H1 (cell line): ENCODE measurements around the gene PBX1. TPM values are rescaled to one million over a fixed set of nuclear protein-coding genes. Genes with fewer than 3 reads are reported as not detected.

Experiments
- CTCF ChIA-PET: fragments of 300-600 bp; sonication (Branson Sonifier 250); formaldehyde crosslinking; loops from one replicate; lab custom pipeline; 2021; ENCODE audit not compliant: partially characterized antibody; lab: Charles Lee
- POLR2A ChIA-PET: fragments of 300-600 bp; sonication (Branson Sonifier 250); formaldehyde crosslinking; loops from one replicate; lab custom pipeline; 2021; ENCODE audit warnings: inconsistent platforms; ENCODE audit not compliant: partially characterized antibody; lab: Charles Lee
- DNase-seq, 2 experiments: peaks; one replicate each; pipeline versions ENCODE4 v3.0.0 to v3.0.0-alpha.2; 2010 to 2022; ENCODE audit warnings: low spot score in 2 of 2, low read depth in 1 of 2, mixed read lengths in 1 of 2
- FAIRE-seq: peaks from 2 replicates; lab custom pipeline; 2011; peaks lifted over from hg19 to GRCh38; lab: Jason Lieb, UNC
- H2AFZ ChIP-seq: 2 replicates; pipeline ENCODE4 v1.8.1; 2012; ENCODE audit warnings: low read length, inconsistent platforms
- H2AK5ac ChIP-seq: 2 replicates; pipeline ENCODE4 v1.6.1; 2013; ENCODE audit warnings: low read depth, low read length
- H2BK120ac ChIP-seq: replicated peaks from 2 replicates; pipeline ENCODE3; 2013; ENCODE audit warnings: low read depth, low read length, inconsistent platforms
- H2BK12ac ChIP-seq: 2 replicates; pipeline ENCODE4 v1.6.1; 2013; ENCODE audit warnings: low read depth, low read length
- H2BK15ac ChIP-seq: 2 replicates; pipeline ENCODE4 v1.6.1; 2013; ENCODE audit warnings: low read length
- H2BK20ac ChIP-seq: 2 replicates; pipeline ENCODE4 v1.6.1; 2013; ENCODE audit warnings: low read length
- H2BK5ac ChIP-seq: 2 replicates; pipeline ENCODE4 v1.6.1; 2013; ENCODE audit warnings: low read depth, low read length
- H3K14ac ChIP-seq: 2 replicates; pipeline ENCODE4 v1.6.1; 2013; ENCODE audit warnings: inconsistent platforms; ENCODE audit not compliant: insufficient read length
- H3K18ac ChIP-seq: 2 replicates; pipeline ENCODE4 v1.6.1; 2013; ENCODE audit warnings: low read length; ENCODE audit errors: extremely low read depth
- H3K23ac ChIP-seq: 2 replicates; pipeline ENCODE4 v1.6.1; 2013; ENCODE audit warnings: inconsistent platforms; ENCODE audit not compliant: insufficient read length
- H3K23me2 ChIP-seq: 2 replicates; pipeline ENCODE4 v1.6.1; 2013; ENCODE audit warnings: low read depth, low read length
- H3K27ac ChIP-seq: 2 replicates; pipeline ENCODE4 v1.6.1; 2011; ENCODE audit warnings: low read depth, low read length, inconsistent platforms
- H3K27me3 ChIP-seq, 4 experiments: replicated peaks in 1 of 4; 1 replicate in 1 of 4; 2 replicates in 3 of 4; pipeline versions ENCODE4 v1.6.1 to v1.8.1; 2011 to 2013; ENCODE audit warnings: low read length in 3 of 4, mild to moderate bottlenecking in 3 of 4, inconsistent platforms in 2 of 4, mixed read lengths in 2 of 4, moderate library complexity in 1 of 4; ENCODE audit not compliant: control insufficient read depth in 3 of 4, insufficient read depth in 3 of 4; ENCODE audit errors: extremely low read depth in 1 of 4
- H3K36me3 ChIP-seq, 4 experiments: 2 replicates each; pipeline versions ENCODE4 v1.6.1 to v1.8.1; 2011 to 2013; ENCODE audit warnings: mild to moderate bottlenecking in 4 of 4, low read length in 3 of 4, moderate library complexity in 2 of 4, control low read depth in 1 of 4, inconsistent platforms in 1 of 4; ENCODE audit not compliant: insufficient read depth in 4 of 4, control insufficient read depth in 2 of 4
- H3K4ac ChIP-seq: replicated peaks from 2 replicates; pipeline ENCODE3; 2013; ENCODE audit warnings: low read length, low read depth, mixed read lengths, inconsistent platforms; ENCODE audit not compliant: insufficient read length
- H3K4me1 ChIP-seq, 4 experiments: replicated peaks in 1 of 4; 1 replicate in 1 of 4; 2 replicates in 3 of 4; pipeline versions ENCODE4 v1.6.1 to v1.8.1; 2011 to 2013; ENCODE audit warnings: low read length in 3 of 4, inconsistent platforms in 2 of 4, mixed read lengths in 1 of 4; ENCODE audit not compliant: insufficient read depth in 4 of 4, control insufficient read depth in 3 of 4
- H3K4me2 ChIP-seq, 2 experiments: 2 replicates each; pipeline versions ENCODE4 v1.6.1 to v1.8.1; 2011 to 2013; ENCODE audit warnings: low read depth in 2 of 2, low read length in 2 of 2, control low read depth in 1 of 2, inconsistent platforms in 1 of 2, mild to moderate bottlenecking in 1 of 2; ENCODE audit not compliant: insufficient read depth in 1 of 2
- H3K4me3 ChIP-seq, 4 experiments: fragments of 200-600, 300-600 bp in 1 of 4; sonication (generic), shearing (Covaris generic), sonication (Bioruptor Twin) in 1 of 4; 2 replicates each; pipeline versions ENCODE4 v1.5.1 to v1.8.1; 2011 to 2016; ENCODE audit warnings: low read length in 4 of 4, low read depth in 3 of 4, control low read depth in 2 of 4, inconsistent platforms in 2 of 4, mild to moderate bottlenecking in 2 of 4, mixed read lengths in 1 of 4, moderate library complexity in 1 of 4; ENCODE audit not compliant: insufficient read depth in 2 of 4; ENCODE audit errors: extremely low read depth in 1 of 4
- H3K56ac ChIP-seq: replicated peaks from 2 replicates; pipeline ENCODE3; 2013; ENCODE audit warnings: low read depth, mild to moderate bottlenecking, mixed read lengths, low read length, inconsistent platforms; ENCODE audit not compliant: insufficient read length
- H3K79me1 ChIP-seq: 2 replicates; pipeline ENCODE4 v1.6.1; 2013; ENCODE audit warnings: low read depth, low read length, control low read depth
- H3K79me2 ChIP-seq, 2 experiments: 2 replicates each; pipeline versions ENCODE4 v1.6.1 to v1.8.1; 2012 to 2013; ENCODE audit warnings: low read length in 2 of 2, mild to moderate bottlenecking in 2 of 2, inconsistent platforms in 1 of 2; ENCODE audit not compliant: insufficient read depth in 2 of 2, control insufficient read depth in 1 of 2
- H3K9ac ChIP-seq, 4 experiments: replicated peaks in 1 of 4; 1 replicate in 1 of 4; 2 replicates in 3 of 4; pipeline versions ENCODE4 v1.6.1 to v1.8.1; 2011 to 2013; ENCODE audit warnings: low read depth in 3 of 4, low read length in 3 of 4, control low read depth in 2 of 4, mild to moderate bottlenecking in 2 of 4, moderate library complexity in 2 of 4, inconsistent platforms in 1 of 4; ENCODE audit errors: extremely low read depth in 1 of 4
- H3K9me3 ChIP-seq, 2 experiments: 2 replicates each; pipeline versions ENCODE4 v1.6.1 to v1.8.1; 2012 to 2013; ENCODE audit warnings: mild to moderate bottlenecking in 2 of 2, moderate library complexity in 2 of 2, control low read depth in 1 of 2, inconsistent platforms in 1 of 2, low read depth in 1 of 2, low read length in 1 of 2, mixed read lengths in 1 of 2; ENCODE audit not compliant: insufficient read depth in 2 of 2
- H4K20me1 ChIP-seq, 2 experiments: replicated peaks in 1 of 2; 2 replicates each; pipeline versions ENCODE3 to v1.8.1; 2011 to 2013; ENCODE audit warnings: inconsistent platforms in 2 of 2, low read length in 2 of 2, mild to moderate bottlenecking in 1 of 2; ENCODE audit not compliant: insufficient read depth in 2 of 2, control insufficient read depth in 1 of 2
- H4K5ac ChIP-seq: 2 replicates; pipeline ENCODE4 v1.6.1; 2013; ENCODE audit warnings: low read length, low read depth, mixed read lengths, inconsistent platforms; ENCODE audit not compliant: insufficient read length
- H4K8ac ChIP-seq: 2 replicates; pipeline ENCODE4 v1.8.0; 2013; ENCODE audit warnings: mild to moderate bottlenecking, moderate library complexity, low read length, inconsistent platforms; ENCODE audit not compliant: insufficient read depth; ENCODE audit errors: extremely low read depth
- H4K91ac ChIP-seq: replicated peaks from 2 replicates; pipeline ENCODE3; 2013; ENCODE audit warnings: low read length, mixed read lengths, inconsistent platforms; ENCODE audit not compliant: insufficient read length
- MAFK ChIP-seq: IDR thresholded peaks from 2 replicates; pipeline ENCODE4 v1.6.1; 2012; ENCODE audit warnings: low read depth, mild to moderate bottlenecking, improper control_type of control experiment, low read length
- RFX5 ChIP-seq: IDR thresholded peaks from 2 replicates; pipeline ENCODE4 v1.6.1; 2011; ENCODE audit warnings: low read depth, low read length, improper control_type of control experiment, borderline replicate concordance
- WGBS, 2 experiments: shearing (Covaris generic) in 1 of 2; methylation state at CpG; one replicate each; pipeline versions ENCODE4 v1.1.6 to v1.1.7; 2013 to 2015; ENCODE audit warnings: low lambda C conversion rate in 2 of 2, mixed read lengths in 2 of 2, inconsistent platforms in 1 of 2, low coverage in 1 of 2, missing lambda C conversion rate in 1 of 2; ENCODE audit not compliant: insufficient replicate concordance in 2 of 2, insufficient coverage in 1 of 2, insufficient read length in 1 of 2; ENCODE audit errors: extremely low coverage in 1 of 2, missing lambda C conversion rate in 1 of 2; 5-methylcytosine and 5-hydroxymethylcytosine counted together
- polyA plus RNA-seq, 7 experiments: library from polyadenylated mRNA; depleted of rRNA in 3 of 7; stranded (reverse) in 5 of 7; unstranded in 2 of 7; fragments of >200 nt in 5 of 7; fragments of 200-250 nt in 2 of 7; gene quantifications; 1 replicate in 5 of 7; 2 replicates in 1 of 7; 4 replicates in 1 of 7; pipeline versions ENCODE4 v1.2.1 to v1.2.3, GENCODE V29; 2011 to 2013; ENCODE audit warnings: missing spikeins in 2 of 7, mixed read lengths in 2 of 7
- total RNA-seq: library from RNA; stranded (reverse); fragmentation: NEBNext Ultra II Directional; extraction: Animal tissue kit (Norgen Biotek cat#: 25700); gene quantifications from 2 replicates; pipeline ENCODE4 v1.2.1, GENCODE V29; 2021

Gene PBX1
- total and polyA plus RNA-seq, 2 of the 8 experiments (the other 6 are each of a cell fraction or from before 2014, with no cell fraction given), result 87.4 to 124 TPM

GRCh38 chr1:164649146-164649545 is 90.2 kb downstream of the PBX1 start:
- H3K79me2 ChIP-seq, result peaks cover 6 to 94% of the 10 kb centered on the region in 2 experiments
- H4K20me1 ChIP-seq, result peaks cover 4 to 14% of the 10 kb centered on the region in 2 experiments

More at GRCh38 chr1:164649146-164649545, 90.2 kb downstream of the PBX1 start:
- no peak for DNase-seq
- 83% methylated on average over 4 of the region's 4 CpGs; no CpG with 5 or more reads in 1 of the 2 experiments for WGBS, 2 experiments
- no peaks in the 10 kb centered on the region; a peak in 1 of 8 replicates for H3K36me3 ChIP-seq
- FAIRE-seq, result no peak
- 0 out of 2 replicates have a peak overlapping the region, but pooled peaks have one; percentile 76 for H2BK20ac ChIP-seq
- no peak overlapping the region for H4K8ac ChIP-seq
- no peak overlapping the region for H2BK15ac ChIP-seq
- no peak overlapping the region for H3K23ac ChIP-seq
- H3K4me3 ChIP-seq, result no peak overlapping the region
- H3K56ac ChIP-seq, result no peak overlapping the region
- no peak overlapping the region for H3K14ac ChIP-seq
- H3K23me2 ChIP-seq, result no peaks in the 10 kb centered on the region; the same call in 1 of the 2 replicates
- TF ChIP-seq RFX5 (no peak), MAFK (peak; percentile 85)
- TF ChIP-seq, all 59 proteins: peak for 1
- H2AK5ac ChIP-seq, result no peak overlapping the region
- H3K9ac ChIP-seq, result no peak overlapping the region
- no peak overlapping the region for H2BK120ac ChIP-seq
- H3K18ac ChIP-seq, result no peak overlapping the region
- no peak overlapping the region for H4K91ac ChIP-seq
- no peaks in the 10 kb centered on the region for H3K9me3 ChIP-seq
- no peak overlapping the region for H2BK12ac ChIP-seq
- ChIA-PET POLR2A (interaction anchor here (0.5 to 2.1 kb wide), 2 partner anchors 9 to 103 kb away, joined by 4 to 6 read pairs; no protein-coding TSS in a partner anchor), CTCF (interaction anchor here (1.1 to 2.6 kb wide), 3 partner anchors 13 to 138 kb away, joined by 3 to 7 read pairs (median 4); no protein-coding TSS in a partner anchor)
- peaks cover 15 to 37% (median 23%) of the 10 kb centered on the region in 4 experiments for H3K4me1 ChIP-seq
- peaks cover 3% of the 10 kb centered on the region for H3K79me1 ChIP-seq
- no peak overlapping the region for H4K5ac ChIP-seq
- no peak overlapping the region for H2BK5ac ChIP-seq
- no peak overlapping the region for H3K4ac ChIP-seq
- no peak overlapping the region for H3K27ac ChIP-seq
- H3K4me2 ChIP-seq, result 0 out of 4 replicates have a peak overlapping the region, but pooled peaks of 1 of the 2 experiments have one; percentile 5
- H2AFZ ChIP-seq, result no peak overlapping the region
- H3K27me3 ChIP-seq, result no peaks in the 10 kb centered on the region
